ENCODE data around the gene PER1. TPM values are rescaled to one million over a fixed set of nuclear protein-coding genes. Genes with fewer than 3 reads are reported as not detected.
A peak's percentile ranks its signal among the peaks of the same experiment; 100 is the strongest.

PER1 gene
- total RNA-seq, 1 donor = 12.7 TPM

GRCh38 chr17:8138374-8138671 is 13.9 kb downstream of the PER1 start:
- DNase-seq (ENCODE audit: low read depth) = no peak
- no peak for TF ChIP-seq CTCF (IDR thresholded peaks at IDR 0.05; ENCODE audit: insufficient read depth, low read length)
- peak overlapping the region; percentile 53 for H3K4me3 ChIP-seq (ENCODE audit: low read depth, low read length)

GRCh38 chr17:8137645-8138373 is 14.4 kb downstream of the PER1 start:
- peak overlapping the region; percentile 53 for H3K4me3 ChIP-seq (ENCODE audit: low read depth, low read length)
- no peak for TF ChIP-seq CTCF (IDR thresholded peaks at IDR 0.05; ENCODE audit: insufficient read depth, low read length)
- no peak for DNase-seq (ENCODE audit: low read depth)

- no peak for DNase-seq (ENCODE audit: low read depth)
- no peak for TF ChIP-seq CTCF (IDR thresholded peaks at IDR 0.05; ENCODE audit: insufficient read depth, low read length)
- no peak overlapping the region for H3K4me3 ChIP-seq (ENCODE audit: low read depth, low read length)
These were observed 18.3 kb downstream of the PER1 start for GRCh38 chr17:8133941-8134340.

- TF ChIP-seq CTCF (IDR thresholded peaks at IDR 0.05; ENCODE audit: insufficient read depth, low read length) = no peak
These were observed 18.8 kb downstream of the PER1 start for GRCh38 chr17:8133399-8133798.

GRCh38 chr17:8131844-8132441 is 20.3 kb downstream of the PER1 start:
- DNase-seq (ENCODE audit: low read depth) = no peak
- TF ChIP-seq CTCF (IDR thresholded peaks at IDR 0.05; ENCODE audit: insufficient read depth, low read length) = no peak
- H3K4me3 ChIP-seq (ENCODE audit: low read depth, low read length) = no peak overlapping the region

More at GRCh38 chr17:8133399-8133798, 18.8 kb downstream of the PER1 start:
- no peak overlapping the region for H3K4me3 ChIP-seq (ENCODE audit: low read depth, low read length)
- no peak for DNase-seq (ENCODE audit: low read depth)

- TF ChIP-seq CTCF (IDR thresholded peaks at IDR 0.05; ENCODE audit: insufficient read depth, low read length) = no peak
- H3K4me3 ChIP-seq (ENCODE audit: low read depth, low read length) = no peak overlapping the region
- no peak for DNase-seq (ENCODE audit: low read depth)
These were observed 23.9 kb downstream of the PER1 start for GRCh38 chr17:8128125-8128784.
